Measurements from ENCODE around the gene PAF1. TPM values are rescaled to one million over a fixed set of nuclear protein-coding genes. Genes with fewer than 3 reads are reported as not detected.

The PAF1 gene
- total and polyA plus RNA-seq, 2 donors (not counting 1 experiment from before 2014, with no cell fraction given): 46.4 to 65.5 TPM

DNA sequence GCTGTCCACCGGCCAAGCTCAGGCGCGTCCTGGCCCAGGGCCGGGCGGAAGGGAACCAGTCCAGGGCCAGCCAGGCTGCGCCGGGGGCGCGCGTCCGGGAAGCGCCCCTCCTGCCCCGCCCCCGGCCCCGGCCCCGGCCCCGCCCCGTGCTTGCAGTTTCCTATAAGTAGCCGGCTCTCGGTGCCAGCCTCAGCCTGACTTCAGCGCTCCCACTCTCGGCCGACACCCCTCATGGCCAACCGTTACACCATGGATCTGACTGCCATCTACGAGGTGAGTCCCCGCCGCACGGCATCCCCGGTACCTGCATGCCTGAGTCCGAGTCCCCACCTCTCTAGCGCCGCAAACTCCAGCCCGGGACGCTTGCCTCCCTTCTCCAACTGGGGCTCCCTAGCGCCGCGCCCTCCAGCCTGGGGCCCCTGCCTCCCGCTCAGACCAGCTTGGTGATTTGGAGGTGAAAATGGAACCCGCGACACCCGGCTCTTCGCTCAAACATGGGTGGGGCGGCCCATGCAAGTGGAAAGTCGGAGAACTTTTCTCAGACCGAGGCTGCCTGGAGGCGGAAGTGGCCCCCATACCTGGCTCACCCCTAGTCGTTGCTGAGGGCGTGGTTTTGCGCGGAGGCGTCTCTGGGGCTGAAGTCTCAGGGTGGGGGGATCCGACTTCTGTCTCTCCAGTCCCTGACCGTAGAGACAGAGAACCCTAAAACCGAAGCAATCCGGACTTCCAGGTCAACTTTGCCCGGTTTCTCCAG lies 15.9 kb upstream of the PAF1 start, which contains the start of gene ZFP36:
Gene ZFP36, plus strand, starts transcription at position 192 of the 754 bp plus-strand sequence. Its CDS starts 58 bp downstream, at position 250.
- Histone ChIP-seq H3K79me2 (ENCODE audit: control insufficient read depth, insufficient read depth, low read length) (peaks cover 38% of the 10 kb centered on the region), H3K4me2 (ENCODE audit: extremely low read depth, insufficient read depth, low read length) (peak within 1 kb of the TSS; percentile 97), H3K27ac (ENCODE audit: insufficient read depth, low read length) (peak within 1 kb of the TSS; percentile 97), H3K9ac (ENCODE audit: insufficient read depth, low read length) (peak within 1 kb of the TSS; percentile 98), H2AFZ (ENCODE audit: low read length) (no peak within 1 kb of the TSS), H3K9me3 (ENCODE audit: control insufficient read depth, insufficient read depth, low read depth, low read length) (no peaks in the 10 kb centered on the region), H3K27me3 (ENCODE audit: control insufficient read depth, insufficient read depth, low read length) (no peaks in the 10 kb centered on the region), H3K4me1 (ENCODE audit: control insufficient read depth, extremely low read depth, insufficient read depth, low read length) (peaks cover 24% of the 10 kb centered on the region), H3K4me3 (replicated peaks in 1 of 4; ENCODE audit: control extremely low read depth in 1 of 4, insufficient read depth in 1 of 4, low read depth in 3 of 4, low read length in 4 of 4) (peak within 1 kb of the TSS; percentile 79 to 98 (median 96)), H3K36me3 (ENCODE audit: control insufficient read depth, insufficient read depth, low read length) (peaks cover 12% of the 10 kb centered on the region), H4K20me1 (ENCODE audit: control insufficient read depth, extremely low read depth, insufficient read depth, low read length) (peaks cover 6% of the 10 kb centered on the region)
- peak; percentile 67 to 93 for DNase-seq (ENCODE audit: low read depth in 2 of 2)
- TF ChIP-seq, protein P1, sequence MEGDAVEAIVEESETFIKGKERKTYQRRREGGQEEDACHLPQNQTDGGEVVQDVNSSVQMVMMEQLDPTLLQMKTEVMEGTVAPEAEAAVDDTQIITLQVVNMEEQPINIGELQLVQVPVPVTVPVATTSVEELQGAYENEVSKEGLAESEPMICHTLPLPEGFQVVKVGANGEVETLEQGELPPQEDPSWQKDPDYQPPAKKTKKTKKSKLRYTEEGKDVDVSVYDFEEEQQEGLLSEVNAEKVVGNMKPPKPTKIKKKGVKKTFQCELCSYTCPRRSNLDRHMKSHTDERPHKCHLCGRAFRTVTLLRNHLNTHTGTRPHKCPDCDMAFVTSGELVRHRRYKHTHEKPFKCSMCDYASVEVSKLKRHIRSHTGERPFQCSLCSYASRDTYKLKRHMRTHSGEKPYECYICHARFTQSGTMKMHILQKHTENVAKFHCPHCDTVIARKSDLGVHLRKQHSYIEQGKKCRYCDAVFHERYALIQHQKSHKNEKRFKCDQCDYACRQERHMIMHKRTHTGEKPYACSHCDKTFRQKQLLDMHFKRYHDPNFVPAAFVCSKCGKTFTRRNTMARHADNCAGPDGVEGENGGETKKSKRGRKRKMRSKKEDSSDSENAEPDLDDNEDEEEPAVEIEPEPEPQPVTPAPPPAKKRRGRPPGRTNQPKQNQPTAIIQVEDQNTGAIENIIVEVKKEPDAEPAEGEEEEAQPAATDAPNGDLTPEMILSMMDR (conservative IDR thresholded peaks at IDR 0.05 in 1 of 2, IDR thresholded peaks at IDR 0.05 in 1 of 2; ENCODE audit: low read depth in 1 of 2, low read length in 2 of 2): no peak
- TF ChIP-seq EZH2 (IDR thresholded peaks at IDR 0.05; ENCODE audit: low read length, missing control alignments): no peak

DNA sequence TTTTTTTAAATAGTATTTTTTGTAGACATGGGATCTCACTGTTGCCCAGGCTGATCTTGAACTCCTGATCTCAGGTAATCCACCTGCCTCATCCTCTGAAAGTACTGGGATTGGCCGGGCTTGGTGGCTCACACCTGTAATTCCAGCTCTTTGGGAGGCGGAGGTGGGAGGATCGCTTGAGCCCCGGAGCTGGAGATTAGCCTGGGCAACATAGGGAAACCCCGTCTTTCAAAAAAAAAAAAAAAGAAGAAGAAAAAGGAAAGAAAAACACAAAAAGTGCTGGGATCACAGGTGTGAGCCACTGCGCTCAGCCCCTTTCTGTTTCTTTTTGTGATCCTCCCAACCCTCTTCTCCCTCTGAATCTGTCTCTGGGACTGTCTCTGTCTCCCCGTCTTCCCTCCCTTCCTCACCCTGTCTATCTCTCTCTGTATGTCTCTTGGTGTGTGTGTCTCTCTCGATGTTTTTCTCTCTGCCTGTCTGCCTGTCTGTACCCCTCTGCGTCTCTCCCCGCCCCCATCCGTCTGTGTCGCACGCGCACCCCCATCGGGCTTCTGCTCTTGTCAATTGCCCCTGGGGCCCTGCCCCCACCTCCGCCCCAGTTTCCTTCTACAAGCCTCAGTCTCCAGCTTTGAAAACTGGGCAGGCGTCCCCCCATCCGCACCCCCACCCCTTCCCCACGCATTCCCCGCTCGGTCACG lies 15.2 kb upstream of the PAF1 start:
- peak overlapping the region; percentile 41 to 98 (median 54) for H3K4me3 ChIP-seq (replicated peaks in 1 of 4; ENCODE audit: control extremely low read depth in 1 of 4, insufficient read depth in 1 of 4, low read depth in 3 of 4, low read length in 4 of 4)

More for the DNA sequence above, 15.2 kb upstream of the PAF1 start:
- no peak for DNase-seq (ENCODE audit: low read depth in 2 of 2)
- Histone ChIP-seq H3K4me2 (ENCODE audit: extremely low read depth, insufficient read depth, low read length) (peak overlapping the region; percentile 97), H3K27me3 (ENCODE audit: control insufficient read depth, insufficient read depth, low read length) (no peaks in the 10 kb centered on the region), H4K20me1 (ENCODE audit: control insufficient read depth, extremely low read depth, insufficient read depth, low read length) (peaks cover 6% of the 10 kb centered on the region), H3K9me3 (ENCODE audit: control insufficient read depth, insufficient read depth, low read depth, low read length) (no peaks in the 10 kb centered on the region), H3K27ac (ENCODE audit: insufficient read depth, low read length) (peak overlapping the region; percentile 95), H3K36me3 (ENCODE audit: control insufficient read depth, insufficient read depth, low read length) (peaks cover 12% of the 10 kb centered on the region), H3K4me1 (ENCODE audit: control insufficient read depth, extremely low read depth, insufficient read depth, low read length) (peaks cover 31% of the 10 kb centered on the region), H3K9ac (ENCODE audit: insufficient read depth, low read length) (peak overlapping the region; percentile 80), H3K79me2 (ENCODE audit: control insufficient read depth, insufficient read depth, low read length) (peaks cover 38% of the 10 kb centered on the region), H2AFZ (ENCODE audit: low read length) (no peak overlapping the region)
- TF ChIP-seq, protein P1 (conservative IDR thresholded peaks at IDR 0.05 in 1 of 2, IDR thresholded peaks at IDR 0.05 in 1 of 2; ENCODE audit: low read depth in 1 of 2, low read length in 2 of 2): no peak
- TF ChIP-seq EZH2 (IDR thresholded peaks at IDR 0.05; ENCODE audit: low read length, missing control alignments): no peak
